ENCODE measurements around the gene CILP.
"Not testable (repeated sequence)": the region's sequence is repeated elsewhere in the genome, so short reads cannot be mapped to it uniquely, and the experiment has no call there.

The CILP gene

DNA sequence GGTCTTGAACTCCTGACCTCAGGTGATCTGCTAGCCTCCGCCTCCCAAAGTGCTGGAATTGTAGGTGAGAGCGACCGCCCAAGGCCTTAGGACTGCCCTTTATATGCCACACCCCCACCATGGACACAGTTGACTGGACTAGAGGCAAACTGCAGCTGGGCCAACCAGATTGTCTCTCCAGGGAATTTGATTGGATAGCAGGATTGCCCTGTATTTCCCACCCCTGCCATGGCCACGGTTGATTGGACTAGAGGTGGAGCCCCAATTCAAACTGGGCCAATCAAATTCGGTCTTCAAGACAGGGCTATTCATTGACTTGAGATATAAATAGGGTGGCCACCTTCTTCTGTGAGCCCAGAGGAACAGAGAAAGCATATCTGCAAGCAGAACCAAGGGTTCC lies 19.3 kb downstream of the CILP start:
- no peak for DNase-seq (ENCODE audit: low spot score in 2 of 2)
- H3K4me1 Mint-ChIP-seq: peaks cover 8% of the 10 kb centered on the region
- H3K27ac Mint-ChIP-seq: no peak overlapping the region
- peaks cover 1% of the 10 kb centered on the region for H3K27me3 Mint-ChIP-seq
- no peak overlapping the region for H3K4me3 Mint-ChIP-seq
- H3K9me3 Mint-ChIP-seq: no peaks in the 10 kb centered on the region
- H3K36me3 Mint-ChIP-seq: no peaks in the 10 kb centered on the region
- no peak for ATAC-seq (ENCODE audit: low read depth)

DNA sequence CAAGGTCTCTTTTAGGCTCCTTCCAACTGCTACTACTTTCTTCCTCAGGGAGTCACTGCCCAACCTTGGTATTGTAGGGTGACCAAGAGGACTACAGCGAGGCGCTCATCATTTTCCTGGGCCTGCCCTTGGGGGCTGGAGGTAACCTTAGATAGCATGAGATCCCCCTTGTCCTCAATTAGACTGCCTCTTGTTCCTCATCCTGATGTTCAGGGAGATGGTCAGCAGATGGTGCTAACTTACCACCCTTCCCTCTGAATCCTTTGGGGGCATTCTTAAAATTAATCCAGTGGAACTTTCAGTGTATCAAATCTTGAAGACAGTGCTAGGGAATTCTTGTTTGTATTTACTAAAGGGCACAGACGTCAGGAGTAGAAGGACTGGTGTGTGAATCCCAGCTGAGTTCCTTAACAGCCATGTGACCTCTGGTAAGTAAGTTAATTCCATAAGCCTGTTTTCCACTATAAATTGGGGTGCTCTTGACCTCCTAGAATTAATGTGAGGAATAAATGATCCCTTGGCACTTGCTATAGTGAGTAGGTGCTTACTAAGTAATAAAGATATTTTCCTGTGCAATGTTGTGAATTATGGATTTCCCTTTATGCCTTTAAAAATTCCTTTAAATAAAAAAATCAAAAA lies 22.1 kb downstream of the CILP start:
- no peaks in the 10 kb centered on the region for H3K36me3 Mint-ChIP-seq
- H3K4me1 Mint-ChIP-seq: peaks cover 9% of the 10 kb centered on the region
- no peak overlapping the region for H3K27ac Mint-ChIP-seq
- H3K9me3 Mint-ChIP-seq: no peaks in the 10 kb centered on the region
- peaks cover 1% of the 10 kb centered on the region for H3K27me3 Mint-ChIP-seq
- ATAC-seq (ENCODE audit: low read depth) (no peak), DNase-seq (ENCODE audit: low spot score in 2 of 2) (peak in 1 of 2 donors; percentile 15)
- no peak overlapping the region for H3K4me3 Mint-ChIP-seq

DNA sequence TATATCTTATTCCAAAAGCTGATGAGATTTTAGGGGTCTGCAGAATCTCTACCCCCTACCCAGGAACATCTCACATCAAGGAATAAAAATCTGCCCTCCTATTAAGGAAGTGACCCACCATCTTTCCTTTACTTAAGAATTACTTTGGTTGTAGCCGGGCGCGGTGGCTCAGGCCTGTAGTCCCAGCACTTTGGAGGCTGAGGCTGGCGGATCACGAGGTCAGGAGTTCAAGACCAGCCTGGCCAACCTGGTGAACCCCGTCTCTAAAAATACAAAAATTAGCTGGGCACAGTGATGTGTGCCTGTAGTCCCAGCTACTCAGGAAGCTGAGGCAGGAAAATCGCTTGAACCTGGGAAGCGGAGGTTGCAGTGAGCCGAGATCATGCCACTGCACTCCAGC lies 22.8 kb downstream of the CILP start:
- H3K27me3 Mint-ChIP-seq; ATAC-seq (ENCODE audit: low read depth); H3K36me3 Mint-ChIP-seq; H3K9me3 Mint-ChIP-seq; H3K4me3 Mint-ChIP-seq; H3K27ac Mint-ChIP-seq; DNase-seq (ENCODE audit: low spot score in 2 of 2): not testable (repeated sequence)
- peaks cover 12% of the 10 kb centered on the region for H3K4me1 Mint-ChIP-seq

DNA sequence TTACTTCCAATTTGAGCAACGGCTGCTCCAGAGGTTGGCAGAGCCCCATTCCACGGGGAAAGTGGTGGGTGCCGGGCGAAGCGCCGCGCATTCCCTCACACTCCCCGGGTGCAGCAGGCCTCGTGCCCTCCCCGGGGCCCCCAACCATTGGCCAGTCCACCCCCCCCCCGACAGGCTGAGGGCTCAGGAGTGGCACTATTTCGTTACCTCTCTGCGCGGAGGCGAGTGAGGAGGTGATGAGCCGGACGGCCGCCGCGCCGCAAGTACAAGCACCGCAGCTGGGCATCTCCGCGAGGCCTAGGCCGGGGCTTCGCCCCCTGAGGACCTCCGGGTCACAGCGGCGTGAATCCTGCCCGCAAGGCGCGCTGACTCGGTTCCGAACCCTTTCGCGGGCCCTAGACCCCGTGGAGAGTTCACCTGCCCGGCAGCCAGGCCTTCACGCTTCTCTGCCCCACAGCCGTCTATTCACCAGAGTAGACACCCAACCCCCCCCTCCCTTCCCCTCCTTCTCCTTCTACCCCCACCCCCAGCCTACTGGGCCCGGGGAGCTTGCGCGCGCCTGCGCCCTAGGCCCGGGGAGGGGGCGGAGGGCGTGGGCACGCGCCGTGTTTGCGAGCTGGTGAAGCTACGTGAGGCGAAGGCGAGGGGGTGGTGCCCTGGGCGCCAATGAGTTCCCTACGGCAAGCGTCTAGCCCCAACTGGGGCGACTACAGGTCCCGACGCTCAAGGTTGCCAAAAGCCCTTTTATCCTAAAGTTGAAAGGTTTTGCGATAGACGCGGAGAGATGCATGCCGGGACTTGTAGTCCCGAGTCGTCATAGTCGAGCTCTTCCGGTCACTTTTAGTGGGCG lies 26.2 kb downstream of the CILP start, which contains the start of gene CLPX:
Gene CLPX, minus strand, starts transcription at position 475 of the 850 bp plus-strand sequence. Its CDS starts 189 bp downstream, at position 286.
- H3K36me3 Mint-ChIP-seq: no peaks in the 10 kb centered on the region
- H3K27me3 Mint-ChIP-seq: no peaks in the 10 kb centered on the region
- DNase-seq (ENCODE audit: low spot score in 2 of 2) (peak; percentile 78 to 90), ATAC-seq (ENCODE audit: low read depth) (peak; percentile 88)
- H3K27ac Mint-ChIP-seq: peak within 1 kb of the TSS; percentile 94
- no peaks in the 10 kb centered on the region for H3K9me3 Mint-ChIP-seq
- H3K4me1 Mint-ChIP-seq: peaks cover 15% of the 10 kb centered on the region
- H3K4me3 Mint-ChIP-seq: peak within 1 kb of the TSS; percentile 93

DNA sequence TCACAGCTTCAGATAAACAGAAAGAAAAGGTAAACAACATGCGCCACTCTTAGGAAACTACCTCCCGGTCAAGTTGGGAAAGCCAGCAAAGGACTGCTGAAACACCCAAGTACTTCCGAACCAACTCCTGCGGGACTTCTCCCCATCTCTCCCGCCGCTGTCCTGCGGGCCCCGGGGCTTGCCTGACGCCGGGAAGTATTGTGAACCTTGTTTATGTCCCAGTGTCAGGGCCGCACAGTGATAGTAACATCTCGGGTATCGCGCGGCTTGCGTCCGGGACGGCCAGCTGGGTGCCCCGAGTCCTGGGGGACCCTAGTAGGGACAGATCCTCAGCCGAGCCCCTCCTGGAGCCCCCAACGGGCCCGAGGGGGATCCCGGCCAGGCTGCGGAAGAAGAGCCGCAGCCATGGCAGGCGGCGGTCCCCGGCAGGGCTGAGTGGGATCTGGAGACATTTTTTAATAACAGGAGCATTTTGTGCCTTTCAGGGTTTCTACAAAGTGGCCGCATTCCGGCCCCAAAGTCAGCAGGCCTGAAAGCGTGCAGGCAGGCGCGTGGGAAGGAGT lies 26.9 kb downstream of the CILP start:
- H3K4me1 Mint-ChIP-seq: peaks cover 15% of the 10 kb centered on the region
- no peaks in the 10 kb centered on the region for H3K36me3 Mint-ChIP-seq
- ATAC-seq (ENCODE audit: low read depth) (no peak), DNase-seq (ENCODE audit: low spot score in 2 of 2) (peak; percentile 6 to 43)
- H3K27ac Mint-ChIP-seq: peak overlapping the region; percentile 94
- H3K27me3 Mint-ChIP-seq: no peaks in the 10 kb centered on the region
- no peaks in the 10 kb centered on the region for H3K9me3 Mint-ChIP-seq
- H3K4me3 Mint-ChIP-seq: peak overlapping the region; percentile 93

DNA sequence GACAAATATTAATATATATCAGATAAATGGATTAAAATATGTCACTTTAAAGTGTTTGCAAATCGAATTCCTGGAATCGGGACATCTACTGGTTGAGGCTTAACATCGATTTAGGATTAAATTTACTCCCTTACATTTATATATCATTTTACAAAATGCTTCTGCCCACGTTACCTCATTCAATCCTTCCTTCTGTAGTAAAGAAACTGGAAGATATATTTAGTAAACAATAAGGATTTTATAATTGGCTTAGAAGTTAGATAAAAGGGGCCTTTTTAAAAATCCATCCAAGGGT lies 27.5 kb downstream of the CILP start:
- H3K4me1 Mint-ChIP-seq: peaks cover 15% of the 10 kb centered on the region
- H3K27ac Mint-ChIP-seq: peak overlapping the region; percentile 94
- H3K9me3 Mint-ChIP-seq: no peaks in the 10 kb centered on the region
- peak overlapping the region; percentile 93 for H3K4me3 Mint-ChIP-seq
- no peak for DNase-seq (ENCODE audit: low spot score in 2 of 2)
- H3K27me3 Mint-ChIP-seq: no peaks in the 10 kb centered on the region
- ATAC-seq (ENCODE audit: low read depth): no peak
- H3K36me3 Mint-ChIP-seq: no peaks in the 10 kb centered on the region

DNA sequence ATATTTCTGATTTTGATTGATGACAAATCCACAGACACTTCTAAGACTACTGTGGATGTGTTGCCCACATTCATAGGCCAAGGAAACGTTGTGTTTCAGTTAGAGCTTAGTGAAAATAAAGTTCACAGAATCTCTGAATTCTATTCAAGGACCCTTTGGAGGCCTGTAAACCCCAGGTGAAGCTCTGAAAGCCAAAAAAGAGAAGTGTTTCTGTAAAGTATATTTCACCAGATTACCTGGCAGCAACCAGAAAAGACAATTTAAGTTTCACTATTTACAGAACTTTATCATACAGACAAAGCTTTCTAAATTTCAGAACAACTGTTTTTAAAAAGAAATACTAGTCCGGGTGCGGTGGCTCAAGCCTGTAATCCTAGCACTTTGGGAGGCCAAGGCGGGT lies 28.7 kb downstream of the CILP start:
- Mint-ChIP-seq H3K27me3 (no peaks in the 10 kb centered on the region), H3K4me3 (peak overlapping the region; percentile 93), H3K9me3 (no peaks in the 10 kb centered on the region), H3K4me1 (peaks cover 15% of the 10 kb centered on the region), H3K27ac (peak overlapping the region; percentile 94), H3K36me3 (no peaks in the 10 kb centered on the region)
- DNase-seq (ENCODE audit: low spot score in 2 of 2) (no peak), ATAC-seq (ENCODE audit: low read depth) (no peak)

DNA sequence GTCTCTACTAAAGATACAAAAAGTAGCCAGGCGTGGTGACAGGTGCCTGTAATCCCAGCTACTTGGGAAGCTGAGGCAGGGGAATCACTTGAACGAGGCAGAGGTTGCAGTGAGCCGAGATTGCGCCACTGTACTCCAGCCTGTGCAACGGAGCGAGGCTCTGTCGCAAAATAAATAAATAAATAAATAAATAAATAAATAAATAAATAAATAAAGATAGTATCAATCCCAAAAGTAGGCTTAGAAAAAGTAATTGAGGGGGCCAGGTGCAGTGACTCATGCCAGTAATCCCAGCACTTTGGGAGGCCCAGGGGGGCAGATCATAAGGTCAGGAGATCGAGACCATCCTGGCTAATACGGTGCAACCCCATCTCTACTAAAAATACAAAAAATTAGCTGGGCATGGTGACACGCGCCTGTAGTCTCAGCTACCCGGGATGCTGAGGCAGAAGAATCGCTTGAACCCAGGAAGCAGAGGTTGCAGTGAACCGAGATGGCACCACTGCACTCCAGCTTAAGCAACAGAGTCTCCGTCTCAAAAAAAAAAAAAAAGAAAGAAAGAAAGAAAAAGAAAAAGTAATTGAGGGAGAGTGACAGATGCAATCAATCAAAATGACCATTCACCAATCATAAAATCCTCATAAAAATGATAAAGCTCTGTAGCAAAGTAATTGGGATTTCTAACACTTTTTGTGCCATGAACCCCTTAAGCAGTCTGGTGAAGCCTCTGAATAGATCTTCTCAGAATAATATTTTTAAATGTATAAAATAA lies 29.5 kb downstream of the CILP start:
- peaks cover 15% of the 10 kb centered on the region for H3K4me1 Mint-ChIP-seq
- H3K27ac Mint-ChIP-seq, H3K27me3 Mint-ChIP-seq: not testable (repeated sequence)

DNA sequence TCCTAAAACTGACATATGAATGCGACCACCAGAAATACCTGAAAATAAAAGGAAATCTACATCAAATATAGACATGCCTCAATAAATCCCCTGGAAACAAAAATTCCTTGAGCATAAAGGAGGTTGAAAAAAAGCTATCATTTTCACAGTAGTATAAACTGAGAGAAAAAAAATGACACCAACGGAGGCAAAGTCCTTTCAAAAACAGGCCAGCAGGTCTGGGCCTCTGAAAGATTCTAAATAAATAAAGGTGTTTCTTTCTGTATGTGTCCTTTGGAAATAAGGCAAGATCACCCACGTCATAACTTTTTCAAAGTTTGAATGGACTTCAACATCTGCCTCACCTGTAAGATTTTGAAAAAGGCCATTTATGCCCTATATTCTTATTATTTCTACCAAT lies 31.1 kb downstream of the CILP start:
- DNase-seq (ENCODE audit: low spot score in 2 of 2): no peak
- peaks cover 12% of the 10 kb centered on the region for H3K4me1 Mint-ChIP-seq
- no peaks in the 10 kb centered on the region for H3K9me3 Mint-ChIP-seq
- no peak overlapping the region for H3K4me3 Mint-ChIP-seq
- ATAC-seq (ENCODE audit: low read depth): no peak
- peaks cover 3% of the 10 kb centered on the region for H3K36me3 Mint-ChIP-seq
- no peaks in the 10 kb centered on the region for H3K27me3 Mint-ChIP-seq
- no peak overlapping the region for H3K27ac Mint-ChIP-seq

More for the DNA sequence above, 29.5 kb downstream of the CILP start:
- not testable (repeated sequence) for DNase-seq (ENCODE audit: low spot score in 2 of 2); H3K36me3 Mint-ChIP-seq; ATAC-seq (ENCODE audit: low read depth); H3K9me3 Mint-ChIP-seq
- H3K4me3 Mint-ChIP-seq: peak overlapping the region; percentile 50

DNA sequence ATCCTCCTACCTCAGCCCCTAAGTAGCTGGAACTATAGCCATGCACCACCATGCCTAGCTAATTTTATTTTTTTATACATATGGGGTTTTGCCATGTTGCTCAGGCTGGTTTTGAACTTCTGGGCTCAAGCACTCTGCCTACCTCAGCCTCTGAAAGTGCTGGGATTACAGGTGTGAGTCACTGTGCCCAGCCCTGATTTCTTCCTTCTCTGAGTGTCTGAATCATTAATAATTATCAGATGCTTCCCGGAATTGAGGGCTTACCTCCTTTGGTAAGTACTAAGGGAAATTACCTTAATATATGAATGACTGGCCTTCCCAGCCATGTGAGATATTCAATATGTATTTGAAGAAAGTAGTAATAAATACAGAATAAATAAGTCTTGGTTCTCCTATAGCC lies 33.4 kb downstream of the CILP start:
- ATAC-seq (ENCODE audit: low read depth) (no peak), DNase-seq (ENCODE audit: low spot score in 2 of 2) (no peak)
- Mint-ChIP-seq H3K4me1 (peaks cover 5% of the 10 kb centered on the region), H3K9me3 (no peaks in the 10 kb centered on the region), H3K4me3 (no peak overlapping the region), H3K36me3 (peaks cover 7% of the 10 kb centered on the region), H3K27me3 (no peaks in the 10 kb centered on the region), H3K27ac (no peak overlapping the region)

DNA sequence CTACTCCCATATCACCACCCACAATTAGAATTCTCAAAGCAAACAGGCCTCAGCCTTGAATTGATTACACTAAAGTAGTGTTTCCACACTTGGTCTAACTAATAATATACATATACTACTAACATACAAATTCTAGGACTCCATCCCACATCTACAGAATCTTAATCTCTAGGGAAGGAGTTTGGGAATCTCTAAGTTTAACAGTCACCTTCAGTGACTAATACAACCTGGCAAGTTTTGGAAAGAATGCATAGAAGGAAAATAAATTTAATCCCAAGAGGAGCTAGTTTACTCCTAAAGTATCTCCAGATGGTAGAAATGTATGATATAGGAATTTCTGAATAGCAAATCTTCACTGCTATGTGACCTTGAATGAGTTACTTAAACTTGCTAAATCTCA lies 35.2 kb downstream of the CILP start:
- no peak for ATAC-seq (ENCODE audit: low read depth)
- DNase-seq (ENCODE audit: low spot score in 2 of 2): no peak
- peaks cover 9% of the 10 kb centered on the region for H3K36me3 Mint-ChIP-seq

DNA sequence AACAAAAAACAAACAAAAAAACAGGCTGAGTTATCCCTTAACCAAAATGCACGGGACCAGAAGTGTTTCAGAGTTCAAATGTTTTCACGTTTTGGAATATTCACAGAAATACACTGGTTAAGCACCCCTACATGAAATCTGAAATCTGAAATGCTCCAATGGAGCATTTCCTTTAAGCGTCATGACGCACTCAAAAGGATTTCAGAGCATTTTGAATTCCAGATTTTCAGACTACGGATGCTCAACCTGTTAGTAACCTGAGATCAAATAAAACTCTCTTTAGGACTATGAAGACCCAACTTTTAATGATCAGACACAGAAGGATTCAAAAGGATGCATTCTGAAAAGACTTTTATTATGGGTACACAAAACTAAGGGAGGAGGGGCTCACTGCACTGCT lies 35.8 kb downstream of the CILP start:
- H3K36me3 Mint-ChIP-seq: peaks cover 9% of the 10 kb centered on the region
- H3K4me1 Mint-ChIP-seq: peaks cover 9% of the 10 kb centered on the region
- H3K27me3 Mint-ChIP-seq: no peaks in the 10 kb centered on the region
- H3K27ac Mint-ChIP-seq: peak overlapping the region; percentile 22
- DNase-seq (ENCODE audit: low spot score in 2 of 2): no peak
- no peaks in the 10 kb centered on the region for H3K9me3 Mint-ChIP-seq
- ATAC-seq (ENCODE audit: low read depth): no peak
- no peak overlapping the region for H3K4me3 Mint-ChIP-seq

More for the DNA sequence above, 35.2 kb downstream of the CILP start:
- Mint-ChIP-seq H3K9me3 (no peaks in the 10 kb centered on the region), H3K27me3 (no peaks in the 10 kb centered on the region), H3K4me1 (peaks cover 10% of the 10 kb centered on the region), H3K4me3 (no peak overlapping the region), H3K27ac (peak overlapping the region; percentile 22)

DNA sequence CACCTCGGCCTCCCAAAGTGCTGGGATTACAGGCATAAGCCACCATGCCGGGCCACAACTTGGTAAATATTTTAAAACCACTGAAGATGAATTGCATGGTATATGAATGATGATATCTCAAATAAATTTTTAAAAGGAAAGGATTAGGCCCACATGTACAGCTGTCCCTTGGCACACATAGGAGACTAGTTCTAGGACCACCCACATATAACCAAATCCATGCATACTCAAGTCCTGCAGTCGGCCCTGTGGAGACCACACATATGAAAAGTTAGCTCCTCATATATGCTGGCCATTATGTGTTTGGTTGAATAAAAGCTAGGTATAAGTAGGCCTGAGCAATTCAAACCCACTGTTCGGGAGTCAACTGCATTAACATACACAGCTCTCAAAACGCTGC lies 36.8 kb downstream of the CILP start:
- H3K27ac Mint-ChIP-seq: no peak overlapping the region
- ATAC-seq (ENCODE audit: low read depth): no peak
- H3K36me3 Mint-ChIP-seq: peaks cover 9% of the 10 kb centered on the region
- peaks cover 9% of the 10 kb centered on the region for H3K4me1 Mint-ChIP-seq
- no peak overlapping the region for H3K4me3 Mint-ChIP-seq
- H3K27me3 Mint-ChIP-seq: no peaks in the 10 kb centered on the region
- no peaks in the 10 kb centered on the region for H3K9me3 Mint-ChIP-seq
- DNase-seq (ENCODE audit: low spot score in 2 of 2): no peak

DNA sequence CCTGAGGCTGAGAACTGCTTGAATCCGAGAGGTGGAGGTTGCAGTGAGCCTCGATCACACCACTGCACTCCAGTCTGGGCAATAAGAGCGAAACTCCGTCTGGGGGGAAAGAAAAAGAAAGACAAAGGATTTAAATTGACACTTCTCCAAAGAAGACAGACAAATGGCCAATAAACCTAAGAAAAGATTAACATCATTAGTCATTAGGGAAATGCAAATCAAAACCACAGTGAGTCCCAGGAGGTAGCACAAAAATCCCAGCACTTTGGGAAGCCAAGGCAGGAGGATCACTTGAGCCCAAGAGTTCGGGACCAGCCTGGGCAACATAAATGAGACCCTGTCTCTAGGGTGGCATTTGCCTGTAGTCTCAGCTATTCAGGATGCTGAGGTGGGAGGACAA lies 38.7 kb downstream of the CILP start:
- Mint-ChIP-seq H3K4me1 (peaks cover 9% of the 10 kb centered on the region), H3K27me3 (no peaks in the 10 kb centered on the region), H3K9me3 (no peaks in the 10 kb centered on the region), H3K27ac (no peak overlapping the region), H3K4me3 (no peak overlapping the region), H3K36me3 (peaks cover 11% of the 10 kb centered on the region)
- ATAC-seq (ENCODE audit: low read depth) (no peak), DNase-seq (ENCODE audit: low spot score in 2 of 2) (no peak)
